Measurements from ENCODE around the gene CLEC2D.

GRCh38 chr12:9731393-9731792 is 61.9 kb downstream of the CLEC2D start:
- TF ChIP-seq CTCF (IDR thresholded peaks at IDR 0.05), result no peak
- TF ChIP-seq POLR2A (IDR thresholded peaks at IDR 0.05), result no peak
- no peak for TF ChIP-seq POLR2AphosphoS5 (IDR thresholded peaks at IDR 0.05; ENCODE audit: insufficient read depth in 1 of 2, low read depth in 1 of 2)

All from vagina (tissue), 2 donors.